ENCODE results near the gene MBD4.
"Not testable (repeated sequence)": the region's sequence is repeated elsewhere in the genome, so short reads cannot be mapped to it uniquely, and the experiment has no call there.

The MBD4 gene
- 75.8 to 81.7 (median 78.5) reads per million in 4 experiments for total RNA-seq

DNA sequence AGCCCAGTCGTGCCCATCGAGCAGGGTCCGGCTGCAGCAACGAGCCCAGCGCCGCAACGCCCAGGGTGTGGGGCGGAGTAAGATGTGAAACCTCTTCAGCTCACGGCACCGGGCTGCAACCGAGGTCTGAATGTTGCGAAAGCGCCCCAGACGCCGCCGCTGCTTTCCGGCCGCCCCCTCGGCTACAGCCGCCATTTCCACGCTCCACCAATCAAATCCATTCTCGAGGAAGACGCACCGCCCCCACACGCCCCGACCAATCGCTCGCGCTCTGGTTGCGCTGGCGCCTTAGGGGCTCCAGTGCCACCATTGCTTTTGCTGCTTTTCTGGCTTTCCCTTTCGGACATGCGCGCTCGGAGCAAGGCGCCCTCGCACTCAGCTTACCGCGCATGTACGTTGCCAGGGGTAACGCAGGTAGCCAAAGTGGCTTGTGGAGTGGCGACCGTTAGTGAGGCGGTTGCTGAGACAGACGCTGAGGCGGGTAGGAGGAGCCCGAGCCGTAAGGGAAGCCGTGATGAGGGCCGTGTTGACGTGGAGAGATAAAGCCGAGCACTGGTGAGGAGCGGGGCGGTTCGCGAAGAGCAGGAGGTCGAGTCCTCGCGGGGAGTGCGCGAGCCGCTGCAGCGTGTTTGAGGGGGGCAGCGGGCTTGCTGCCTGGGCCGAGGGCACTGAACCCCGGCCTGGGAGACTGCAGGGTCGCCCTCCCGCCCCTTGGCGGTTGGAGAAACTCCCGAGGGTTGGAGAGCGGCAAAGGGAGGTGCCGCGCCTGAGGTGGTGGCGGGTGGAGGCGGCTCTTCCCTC lies at the start of gene MBD4, which contains the start of gene IFT122:
Gene MBD4 (minus strand): TSS at position 132 of the 801 bp plus-strand sequence. CDS start 115 bp downstream, at position 17.
Gene IFT122 (plus strand): TSS at position 408 of the 801 bp plus-strand sequence. CDS start 107 bp downstream, at position 515.
- DNase-seq = peak; percentile 98

DNA sequence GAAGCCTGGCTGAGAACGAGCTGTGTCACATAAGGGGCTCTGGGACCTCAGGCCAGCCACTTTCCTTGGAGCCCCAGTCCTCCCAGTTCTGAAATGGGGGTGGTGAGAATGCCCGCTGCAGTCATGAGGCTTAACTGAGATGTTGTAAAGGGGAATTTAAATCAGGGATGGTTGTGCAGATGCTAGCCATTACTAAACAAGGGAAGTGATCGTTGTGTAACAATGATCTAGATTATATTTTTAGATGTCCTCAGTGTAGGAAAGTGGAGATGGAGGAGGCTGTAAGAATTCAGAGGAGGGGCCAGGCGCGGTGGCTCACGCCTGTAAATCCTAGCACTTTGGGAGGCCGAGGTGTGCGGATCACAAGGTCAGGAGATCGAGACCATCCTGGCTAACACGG lies 49.5 kb upstream of the MBD4 start:
- not testable (repeated sequence) for DNase-seq

DNA sequence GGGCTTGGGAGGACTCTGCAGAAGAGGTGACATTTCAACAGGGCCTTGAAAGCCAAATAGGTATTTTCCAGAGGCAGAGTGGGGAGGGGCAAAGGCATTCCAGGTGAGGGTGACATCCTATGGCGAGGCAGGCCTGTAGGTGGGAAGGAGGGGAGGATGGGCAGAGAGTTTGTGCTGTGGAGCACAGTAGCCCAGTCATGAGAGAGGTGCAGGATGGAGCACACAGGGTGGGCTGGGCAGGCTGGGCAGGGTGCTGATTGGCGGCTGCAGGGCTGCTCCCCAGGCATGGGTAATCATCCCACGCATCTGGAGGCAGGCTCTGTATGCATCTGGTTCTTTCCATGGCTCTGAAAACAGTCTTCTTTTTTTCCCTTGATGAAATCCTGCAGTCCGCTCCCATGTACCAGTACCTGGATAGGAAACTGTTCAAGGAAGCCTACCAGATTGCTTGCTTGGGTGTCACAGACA lies 48.2 kb upstream of the MBD4 start:
- DNase-seq = not testable (repeated sequence)

GRCh38 chr3:129487183-129487867 lies 47.6 kb upstream of the MBD4 start:
- no peak for DNase-seq

DNA sequence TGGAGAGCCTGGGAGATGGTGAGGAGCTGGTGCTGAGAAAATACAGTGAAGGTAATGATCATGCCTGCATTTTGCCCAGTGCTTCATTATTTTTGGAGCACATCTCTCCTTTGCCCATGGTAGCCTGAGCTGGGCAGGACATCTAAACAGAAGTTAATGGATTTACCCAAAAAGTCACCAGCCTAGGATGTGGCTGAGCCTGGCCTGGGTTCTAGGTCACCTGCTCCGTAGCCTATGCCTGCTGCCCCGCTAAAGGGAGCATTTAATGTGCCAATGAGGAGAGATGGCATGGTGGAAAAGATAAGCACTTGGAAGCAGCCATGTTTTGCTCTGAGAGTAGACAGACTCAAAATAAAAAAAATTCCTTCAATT lies 46.9 kb upstream of the MBD4 start:
- no peak for DNase-seq

- no peak for DNase-seq
Observed at GRCh38 chr3:129485721-129486663, 46.2 kb upstream of the MBD4 start.

GRCh38 chr3:129485146-129485545 lies 45.4 kb upstream of the MBD4 start:
- not testable (repeated sequence) for DNase-seq

DNA sequence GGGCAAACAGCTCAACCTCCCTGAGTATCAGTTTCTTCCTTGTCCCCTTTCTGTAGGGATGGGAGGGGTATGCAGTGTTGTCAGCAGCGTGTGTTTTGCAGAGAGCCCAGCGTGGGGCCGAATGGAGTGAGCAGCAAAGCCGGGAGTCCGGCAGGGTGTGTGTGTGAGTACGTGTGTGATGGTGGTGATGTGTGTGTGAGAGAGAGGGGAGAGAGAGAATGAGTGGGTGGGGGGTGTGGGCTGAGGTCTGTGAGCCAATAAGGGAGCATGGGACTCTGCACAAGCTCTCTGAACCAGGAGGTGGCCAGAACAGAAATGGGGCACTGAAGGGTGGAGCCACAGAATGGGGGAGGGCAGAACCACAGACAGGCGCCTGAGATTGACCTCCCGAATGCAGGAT lies 44.1 kb upstream of the MBD4 start:
- no peak for DNase-seq

- no peak for DNase-seq
Observed at GRCh38 chr3:129482721-129483120, 43.0 kb upstream of the MBD4 start.

DNA sequence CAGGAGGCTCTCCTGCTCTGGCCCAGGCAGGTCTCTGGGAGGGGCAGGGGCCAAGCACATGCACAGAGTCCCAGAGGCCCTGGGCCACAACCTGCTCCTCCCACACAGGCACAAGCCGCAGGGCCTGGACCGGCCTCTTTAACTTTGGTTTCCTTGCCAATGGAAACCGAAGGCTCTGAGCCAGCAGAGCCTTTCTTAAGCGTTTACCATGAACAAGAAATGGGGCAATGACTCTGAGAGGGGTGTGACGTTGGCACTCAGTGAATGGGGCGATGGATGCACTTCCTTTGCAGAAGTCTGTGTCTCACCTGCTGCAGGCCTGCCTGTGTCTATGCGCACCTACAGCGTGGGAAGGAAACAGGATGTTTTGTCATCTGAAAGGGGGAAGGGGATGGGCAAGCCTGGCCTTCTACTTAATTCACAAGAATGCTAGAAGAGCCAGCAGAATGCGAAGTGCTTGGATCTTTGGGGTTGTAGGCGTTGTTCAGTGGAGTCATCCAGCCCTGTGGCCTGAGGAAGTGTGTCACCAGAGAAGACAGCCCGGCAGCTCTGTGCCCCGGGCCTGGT lies 42.1 kb upstream of the MBD4 start:
- DNase-seq = no peak

DNA sequence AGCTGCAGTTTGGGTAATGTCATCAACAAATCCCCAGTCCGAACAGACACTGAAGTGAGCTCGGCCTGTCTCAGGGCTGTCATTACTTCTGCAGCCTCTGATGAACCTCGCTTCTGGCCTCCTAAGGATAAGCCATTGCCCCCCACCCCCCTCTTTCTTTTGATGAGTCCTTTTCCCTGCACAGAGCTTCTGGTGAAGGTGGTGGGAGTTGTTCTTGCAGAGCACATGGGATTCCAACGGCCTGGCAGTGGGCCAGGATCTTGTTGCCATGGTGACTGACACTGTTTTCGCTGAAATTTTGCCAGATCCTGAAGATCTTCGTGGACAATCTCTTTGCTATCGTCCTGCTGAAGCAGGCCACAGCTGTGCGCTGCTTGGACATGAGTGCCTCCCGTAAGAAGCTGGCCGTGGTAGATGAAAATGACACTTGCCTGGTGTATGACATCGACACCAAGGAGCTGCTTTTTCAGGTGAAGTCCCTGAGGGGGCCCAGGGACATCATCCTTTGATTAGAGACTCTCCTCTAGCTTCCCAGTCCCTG lies 41.5 kb upstream of the MBD4 start:
- not testable (repeated sequence) for DNase-seq

- DNase-seq = no peak
Observed at GRCh38 chr3:129476586-129476985, 36.8 kb upstream of the MBD4 start.

DNA sequence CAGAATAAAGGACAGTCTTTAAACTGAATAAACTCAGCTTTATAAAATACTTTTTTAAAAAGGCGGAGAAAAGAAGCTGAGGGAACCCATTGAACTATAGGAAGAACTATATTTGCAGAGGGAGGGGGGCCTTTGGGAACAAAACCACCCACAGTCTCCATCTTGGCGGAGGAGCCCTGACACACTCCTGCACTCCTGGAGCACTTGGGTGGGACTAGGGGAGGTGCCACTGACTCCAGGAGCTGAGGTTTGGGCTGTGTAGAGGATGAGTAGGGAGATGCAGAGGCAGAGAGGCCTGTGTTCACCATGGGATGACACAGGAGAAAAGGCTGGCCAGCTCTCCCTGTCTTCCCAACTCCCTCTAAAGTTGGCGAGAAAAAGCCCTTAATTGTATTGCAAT lies 36.1 kb upstream of the MBD4 start:
- no peak for DNase-seq

GRCh38 chr3:129474984-129475804 lies 35.4 kb upstream of the MBD4 start:
- DNase-seq = no peak

DNA sequence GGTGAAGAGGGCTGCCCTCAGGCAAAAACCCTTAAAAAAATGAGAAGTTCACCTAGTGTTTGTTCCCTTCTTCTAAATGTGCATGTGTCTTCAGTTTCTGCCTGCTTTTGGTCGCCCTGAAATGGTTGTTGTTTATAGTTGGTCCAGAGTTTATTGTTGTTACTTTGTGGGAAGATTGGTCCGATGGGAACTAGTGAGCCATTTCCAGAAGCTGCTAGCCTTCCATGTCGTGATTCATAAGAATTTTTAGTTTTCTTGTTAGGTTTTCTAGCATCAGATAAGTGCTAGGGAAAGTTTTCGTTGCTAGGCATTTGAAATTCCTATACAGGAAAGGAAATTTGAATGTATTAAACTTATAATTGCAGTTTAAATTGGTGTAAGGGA lies 34.0 kb upstream of the MBD4 start:
- no peak for DNase-seq

- no peak for DNase-seq
Observed at GRCh38 chr3:129473067-129473768, 33.5 kb upstream of the MBD4 start.

DNA sequence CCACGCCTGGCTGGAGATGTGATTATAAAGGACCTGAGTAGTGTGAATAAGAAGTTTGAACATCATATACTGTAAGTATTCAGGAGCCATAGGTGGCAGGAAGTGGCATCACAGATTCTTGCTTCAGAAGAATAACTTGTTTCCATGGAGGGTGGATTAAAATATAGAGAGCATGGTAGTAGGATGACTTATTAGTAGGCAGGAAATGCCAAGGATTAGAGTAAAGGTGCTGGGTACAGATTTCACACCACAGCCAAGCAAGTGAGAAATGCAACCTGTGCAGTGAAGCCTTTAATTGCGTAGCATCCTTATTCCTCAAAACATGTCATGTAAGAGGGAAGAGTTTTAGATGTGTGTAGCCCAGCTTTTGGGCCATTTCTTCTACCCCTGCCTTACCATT lies 31.1 kb upstream of the MBD4 start:
- DNase-seq = no peak

DNA sequence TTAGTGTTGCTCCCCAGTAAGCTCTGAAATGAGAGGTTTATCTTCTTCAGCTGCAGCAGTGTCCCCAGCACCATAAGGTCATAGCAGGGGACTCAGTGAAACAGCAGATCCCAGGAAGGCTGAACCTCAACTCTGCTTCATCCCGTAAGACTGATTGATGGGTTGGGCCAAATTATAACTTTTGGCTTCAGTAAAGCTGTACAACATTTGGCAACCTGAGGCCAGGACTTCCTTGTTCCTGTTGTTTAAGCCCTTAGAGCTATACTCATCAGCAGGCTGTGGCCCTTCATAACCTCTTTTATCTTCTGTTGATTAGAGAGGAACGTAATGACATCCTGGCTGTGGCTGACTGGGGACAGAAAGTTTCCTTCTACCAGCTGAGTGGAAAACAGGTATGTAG lies 29.3 kb upstream of the MBD4 start:
- DNase-seq = no peak

DNA sequence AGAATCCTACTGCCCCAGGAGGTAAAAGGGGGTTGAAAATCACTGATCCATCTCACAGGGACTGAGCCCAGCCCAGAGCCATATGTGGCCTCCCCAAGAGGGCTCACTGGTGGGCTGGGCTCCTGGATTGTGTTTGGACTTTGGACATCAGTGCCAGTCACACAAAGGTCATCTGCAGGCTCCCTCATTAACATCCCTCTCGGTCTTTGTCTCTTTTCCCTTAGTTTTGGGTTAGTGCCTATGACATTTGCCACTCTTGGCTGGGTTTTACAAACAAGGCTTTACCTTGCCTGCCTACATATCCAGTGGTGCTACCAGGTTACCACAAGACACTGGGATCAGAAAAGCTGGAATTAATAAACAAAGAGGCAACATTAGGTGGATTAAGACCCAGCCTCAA lies 28.2 kb upstream of the MBD4 start:
- DNase-seq = no peak

DNA sequence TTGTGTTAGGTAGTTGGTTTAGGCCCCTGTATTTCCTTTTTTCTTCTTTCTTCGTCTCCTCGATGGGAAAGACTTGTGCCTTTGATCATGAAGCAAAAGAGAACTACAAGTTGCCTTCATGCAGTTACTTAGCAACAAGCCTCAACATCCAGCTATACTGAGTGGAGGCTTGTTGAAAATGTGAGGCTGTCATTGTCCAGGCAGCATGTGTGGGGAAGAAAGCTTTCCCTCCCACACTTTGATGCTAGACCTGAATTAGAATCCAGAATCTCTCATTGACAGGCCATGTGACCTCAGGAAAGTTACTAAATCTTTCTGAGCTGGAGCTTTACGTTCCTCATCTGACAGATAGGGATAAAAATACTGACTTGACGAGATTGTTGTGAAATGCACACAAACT lies 24.0 kb upstream of the MBD4 start:
- DNase-seq = no peak

- no peak for DNase-seq
Observed at GRCh38 chr3:129463094-129463493, 23.3 kb upstream of the MBD4 start.

All from effector CD8-positive, alpha-beta T cell (primary cell).